Hematopoietic multipotent progenitor cell treated with erythropoietin and hydrocortisone succinate and interleukin-3 and kit ligand, for 4 days (in vitro differentiated cells): ENCODE measurements around the gene CSNK2A1.
A peak's percentile ranks its signal among the peaks of the same experiment; 100 is the strongest.
"Not testable (repeated sequence)": the region's sequence is repeated elsewhere in the genome, so short reads cannot be mapped to it uniquely, and the experiment has no call there.

Experiments
- DNase-seq: peaks from one replicate; pipeline ENCODE4 v3.0.0-alpha.2; 2015

Gene CSNK2A1

DNA sequence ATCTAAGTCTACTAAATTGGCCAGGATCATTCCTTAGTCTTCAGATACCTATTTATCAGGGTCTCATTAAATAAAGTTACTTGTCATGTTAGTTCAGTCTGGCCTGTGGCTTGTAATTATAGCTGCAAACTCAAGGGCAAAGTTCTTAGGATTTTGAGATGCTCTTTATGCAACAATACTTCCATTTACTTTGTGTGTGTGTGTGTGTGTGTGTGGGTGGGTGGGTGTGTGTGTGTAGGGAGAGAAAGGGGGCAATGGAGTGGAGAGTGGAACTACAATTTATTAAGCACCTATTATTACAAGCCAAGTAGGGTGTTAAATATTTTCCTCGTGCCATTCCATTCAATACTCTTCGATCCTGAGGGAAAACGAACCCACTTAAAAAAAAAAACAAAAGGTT is 63.5 kb downstream of the CSNK2A1 start:
- DNase-seq = no peak

DNA sequence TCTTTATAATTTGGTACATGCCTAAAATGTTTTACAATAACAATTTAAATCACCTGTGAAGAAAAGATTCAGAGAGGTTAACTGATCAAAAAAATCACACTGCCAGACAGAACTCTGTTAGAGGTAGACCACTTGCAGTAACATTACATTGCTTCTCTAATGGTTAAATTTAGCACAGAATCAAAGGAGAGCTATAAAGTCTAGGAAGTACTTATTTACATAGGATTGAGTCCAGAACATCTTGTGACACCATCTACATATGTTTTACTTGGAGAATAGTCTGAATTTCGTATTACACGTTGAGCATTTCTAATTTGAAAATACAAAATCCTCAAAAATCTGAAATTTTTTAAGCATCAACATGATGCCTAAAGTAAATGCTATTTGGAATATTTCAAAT is 64.1 kb downstream of the CSNK2A1 start:
- no peak for DNase-seq

- DNase-seq = peak; percentile 90
These were observed 64.6 kb downstream of the CSNK2A1 start for GRCh38 chr20:478949-479429.

DNA sequence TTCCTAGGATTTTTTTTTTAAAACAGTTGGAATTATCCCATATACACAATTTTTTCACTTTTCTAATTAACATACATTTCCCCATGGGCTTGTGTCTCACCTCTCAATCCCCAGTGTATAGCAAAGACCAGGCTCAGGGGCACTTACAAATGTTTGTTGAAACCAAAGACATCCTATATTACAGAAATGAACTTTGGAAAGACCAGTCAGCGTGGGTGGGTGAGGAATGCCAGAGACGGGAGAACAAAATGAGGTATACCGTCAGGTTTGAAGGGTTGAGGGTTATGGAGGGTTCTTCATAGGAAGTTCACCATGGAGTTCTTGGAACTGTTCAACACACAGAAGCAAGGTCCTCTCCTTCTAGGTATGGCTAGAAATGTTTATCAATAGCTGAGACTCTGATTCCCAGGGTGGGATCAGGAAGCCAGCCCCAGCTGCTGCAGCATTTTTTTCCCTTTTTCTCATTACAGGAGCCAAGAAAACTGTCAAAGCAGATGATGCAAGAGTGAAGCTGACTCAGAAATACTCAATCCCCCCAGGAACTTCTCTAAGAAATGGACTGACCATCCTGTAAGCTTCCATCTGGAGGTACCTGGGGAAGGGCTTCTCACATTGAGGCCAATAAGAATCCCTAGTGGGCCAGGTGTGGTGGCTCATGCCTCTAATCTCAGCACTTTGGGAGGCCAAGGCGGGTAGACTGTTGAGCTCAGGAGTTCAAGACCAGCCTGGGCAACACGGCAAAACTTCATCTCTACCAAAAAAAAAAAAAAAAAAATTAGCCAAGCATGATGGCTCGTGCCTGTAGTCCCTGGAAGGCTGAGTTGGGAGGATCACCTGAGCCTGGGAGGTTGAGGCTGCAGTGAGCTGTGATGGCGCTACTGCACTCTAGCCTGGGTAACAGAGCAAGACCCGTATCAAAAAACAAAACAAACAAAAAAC is 65.3 kb downstream of the CSNK2A1 start:
- DNase-seq = no peak

GRCh38 chr20:476561-477249 is 66.9 kb downstream of the CSNK2A1 start:
- DNase-seq = not testable (repeated sequence)

- no peak for DNase-seq
These were observed 67.9 kb downstream of the CSNK2A1 start for GRCh38 chr20:475463-476357.

- no peak for DNase-seq
These were observed 69.0 kb downstream of the CSNK2A1 start for GRCh38 chr20:474581-474980.

- no peak for DNase-seq
These were observed 70.7 kb downstream of the CSNK2A1 start for GRCh38 chr20:472889-473292.

DNA sequence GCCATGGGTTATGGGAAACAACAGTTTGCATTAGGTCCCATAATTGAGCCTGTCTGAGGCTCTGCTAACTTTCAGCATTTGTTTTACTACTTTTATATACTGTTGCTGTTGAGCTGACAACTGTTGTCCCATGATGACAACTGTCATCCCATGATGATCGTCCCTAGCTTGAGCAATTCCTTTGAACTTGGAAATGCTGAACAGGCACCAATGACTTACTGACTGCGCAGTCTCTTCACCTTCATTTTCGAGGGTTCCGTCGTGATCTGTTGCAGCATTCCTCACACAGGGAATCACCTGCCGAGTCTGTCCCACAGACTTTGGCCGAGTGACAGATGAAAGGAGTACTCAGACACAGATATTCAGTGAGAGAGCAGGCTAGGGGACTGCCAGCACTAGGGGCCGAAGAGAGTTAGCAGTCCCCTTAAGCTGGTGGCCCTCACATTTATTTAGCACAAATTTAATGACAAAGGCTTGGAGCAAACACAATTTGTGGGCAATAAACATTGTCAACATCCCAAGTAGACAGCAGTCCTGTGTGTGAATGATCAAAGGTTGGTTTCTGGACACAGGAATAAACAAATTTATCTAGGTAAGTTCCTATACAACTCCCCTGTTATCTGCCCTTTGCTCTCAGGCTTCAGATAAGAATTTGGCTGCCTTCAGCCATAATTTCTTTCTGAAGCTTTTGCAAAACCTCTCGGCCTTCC is 71.3 kb downstream of the CSNK2A1 start:
- no peak for DNase-seq

DNA sequence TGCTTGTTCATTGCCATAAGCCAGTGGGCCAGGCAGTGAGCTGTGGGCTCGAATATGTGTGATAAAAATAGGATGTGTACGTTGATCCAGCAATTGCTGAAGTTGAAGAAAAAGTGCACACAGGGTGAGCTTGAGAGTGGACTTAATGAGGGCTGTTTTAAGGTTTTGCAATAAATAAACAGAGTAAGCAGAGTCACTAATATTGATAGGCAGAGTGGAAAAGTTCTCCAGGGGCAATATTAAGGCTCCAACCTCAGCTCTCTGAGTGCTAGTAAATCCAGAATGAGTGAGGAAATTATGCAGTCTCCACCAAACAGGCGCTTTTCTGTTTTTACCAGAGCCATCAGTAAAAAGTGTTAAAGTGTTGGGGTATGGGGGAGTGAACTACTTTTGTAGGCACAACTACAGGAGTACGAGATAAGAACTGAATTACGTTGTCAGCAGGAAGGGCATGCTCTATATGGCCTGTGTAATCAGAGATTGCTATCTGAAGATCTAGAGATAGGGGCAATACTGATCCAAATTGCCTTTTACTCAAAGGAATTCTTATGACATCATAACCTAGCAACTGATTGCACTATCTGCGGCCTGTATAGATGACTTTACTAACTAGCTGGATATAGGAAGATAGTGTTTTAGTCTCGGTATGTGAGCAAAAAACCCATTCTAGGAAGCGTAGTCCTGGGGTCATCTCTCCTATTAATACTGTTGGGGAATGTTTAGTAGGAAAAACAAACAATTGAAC is 73.7 kb downstream of the CSNK2A1 start:
- DNase-seq = peak; percentile 39

DNA sequence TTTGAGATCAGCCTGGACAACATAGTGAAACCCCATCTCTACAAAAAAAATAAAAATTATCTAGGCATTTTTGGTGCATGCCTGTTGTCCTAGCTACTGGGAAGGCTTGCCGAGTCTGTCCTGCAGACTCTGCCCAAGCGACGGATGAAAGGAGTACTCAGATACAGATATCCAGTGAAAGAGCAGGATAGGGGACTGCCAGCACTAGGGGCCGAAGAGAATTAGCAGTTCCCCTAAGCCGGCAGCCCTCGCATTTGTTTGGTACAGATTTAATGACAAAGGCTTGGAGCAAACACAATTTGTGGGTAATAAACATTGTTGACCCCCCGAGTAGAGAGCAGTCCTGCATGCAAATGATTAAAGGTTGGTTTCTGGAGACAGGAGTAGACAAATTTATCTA is 75.8 kb downstream of the CSNK2A1 start:
- no peak for DNase-seq

GRCh38 chr20:462199-462991 is 81.2 kb downstream of the CSNK2A1 start, which contains the start of gene TBC1D20:
TBC1D20 (minus strand) TSS chr20:462533; CDS start chr20:462405, 128 bp downstream.
- peak; percentile 96 for DNase-seq

GRCh38 chr20:461254-462198 is 82.1 kb downstream of the CSNK2A1 start:
- DNase-seq = peak; percentile 68

GRCh38 chr20:460707-461106 is 82.9 kb downstream of the CSNK2A1 start:
- DNase-seq = peak; percentile 60

- peak; percentile 69 for DNase-seq
These were observed 83.4 kb downstream of the CSNK2A1 start for GRCh38 chr20:460180-460579.

GRCh38 chr20:458776-459175 is 84.8 kb downstream of the CSNK2A1 start:
- DNase-seq = no peak

DNA sequence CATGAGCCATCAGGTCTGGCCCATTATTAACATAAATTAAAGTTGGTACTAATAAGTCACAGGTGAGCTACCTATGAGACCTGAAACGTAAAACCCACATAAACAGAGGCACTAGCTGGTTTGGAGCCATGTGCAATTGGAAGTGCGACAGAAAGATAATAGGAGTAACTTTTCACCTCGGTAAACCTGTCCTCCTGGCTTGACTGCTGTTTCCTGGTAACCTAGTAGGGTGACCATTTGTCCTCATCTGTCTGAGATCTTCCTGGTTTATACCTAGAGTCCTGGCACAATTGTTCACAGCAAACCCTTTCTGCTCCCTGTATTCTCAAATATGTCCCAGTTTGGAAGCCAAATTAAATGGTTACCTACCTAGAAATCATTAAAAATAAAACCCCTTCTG is 88.6 kb downstream of the CSNK2A1 start:
- no peak for DNase-seq

- DNase-seq = not testable (repeated sequence)
These were observed 91.6 kb downstream of the CSNK2A1 start for GRCh38 chr20:452021-452420.
